ENCODE results near the gene FDX1.

DNA sequence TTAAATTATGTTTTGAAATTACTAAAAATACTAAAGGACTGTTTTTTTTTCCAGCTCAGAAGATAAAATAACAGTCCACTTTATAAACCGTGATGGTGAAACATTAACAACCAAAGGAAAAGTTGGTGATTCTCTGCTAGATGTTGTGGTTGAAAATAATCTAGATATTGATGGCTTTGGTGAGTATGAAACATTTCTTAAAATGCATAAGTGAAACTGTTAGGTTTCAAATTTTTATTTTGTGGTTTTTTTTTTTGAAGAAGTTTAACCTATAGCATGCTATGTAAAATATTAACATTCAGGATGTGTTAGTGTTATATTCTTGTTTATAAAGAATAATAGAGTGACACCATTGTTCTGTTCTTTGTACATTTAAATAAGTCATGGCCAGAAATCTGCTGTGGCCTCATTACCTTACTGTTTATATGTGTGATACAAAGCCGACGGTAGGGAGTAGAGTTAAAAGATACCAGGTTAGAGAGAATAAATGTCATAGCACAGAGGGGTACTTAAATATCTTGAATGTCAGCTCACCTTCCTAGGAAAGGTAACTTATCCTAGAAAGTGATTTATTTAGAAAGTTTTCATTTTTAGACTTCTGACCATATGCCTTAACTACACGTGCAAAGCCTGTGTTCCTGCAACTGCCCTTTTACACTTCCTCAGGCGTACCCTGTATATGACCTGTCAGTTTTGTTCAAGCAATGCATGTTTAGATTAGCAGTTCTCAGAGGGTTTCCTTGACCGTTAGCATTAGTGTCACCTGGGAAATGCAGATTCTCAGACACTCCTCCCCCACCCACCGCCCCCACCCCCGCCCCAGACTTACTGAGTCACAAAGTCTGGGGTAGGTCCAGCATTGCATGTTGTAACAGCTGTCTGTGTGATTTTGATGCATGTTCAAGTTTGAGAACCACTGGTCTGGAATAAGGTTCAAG is 6.3 kb downstream of the FDX1 start:
- TF ChIP-seq CREB3 (CRISPR knock-in tag; IDR thresholded peaks at IDR 0.05) (no peak), ZBTB20 (CRISPR knock-in tag; IDR thresholded peaks at IDR 0.05; ENCODE audit: borderline replicate concordance, low read depth) (no peak), ELF1 (CRISPR knock-in tag; IDR thresholded peaks at IDR 0.05) (no peak), POLR2A (IDR thresholded peaks at IDR 0.05; ENCODE audit: insufficient read depth in 1 of 2, low read depth in 2 of 2, low read length in 2 of 2) (no peak), MAFK (conservative IDR thresholded peaks at IDR 0.05 in 1 of 2, IDR thresholded peaks at IDR 0.05 in 1 of 2; ENCODE audit: low read length in 2 of 2) (no peak), USF2 (IDR thresholded peaks at IDR 0.05; ENCODE audit: low read depth, low read length) (no peak), USF2 (CRISPR knock-in tag; IDR thresholded peaks at IDR 0.05; ENCODE audit: borderline replicate concordance) (no peak), ZNF253 (CRISPR knock-in tag; IDR thresholded peaks at IDR 0.05; ENCODE audit: borderline replicate concordance) (no peak), SETDB1 (CRISPR knock-in tag; IDR thresholded peaks at IDR 0.05; ENCODE audit: borderline replicate concordance) (no peak), U2AF2 (IDR thresholded peaks at IDR 0.05; ENCODE audit: low read depth, low read length) (no peak), AFF4 (CRISPR knock-in tag; IDR thresholded peaks at IDR 0.05) (no peak), ZNF614 (CRISPR knock-in tag; IDR thresholded peaks at IDR 0.05; ENCODE audit: borderline replicate concordance) (no peak), ZNF558 (CRISPR knock-in tag; IDR thresholded peaks at IDR 0.05; ENCODE audit: borderline replicate concordance) (no peak)
- TF ChIP-seq, protein P1, sequence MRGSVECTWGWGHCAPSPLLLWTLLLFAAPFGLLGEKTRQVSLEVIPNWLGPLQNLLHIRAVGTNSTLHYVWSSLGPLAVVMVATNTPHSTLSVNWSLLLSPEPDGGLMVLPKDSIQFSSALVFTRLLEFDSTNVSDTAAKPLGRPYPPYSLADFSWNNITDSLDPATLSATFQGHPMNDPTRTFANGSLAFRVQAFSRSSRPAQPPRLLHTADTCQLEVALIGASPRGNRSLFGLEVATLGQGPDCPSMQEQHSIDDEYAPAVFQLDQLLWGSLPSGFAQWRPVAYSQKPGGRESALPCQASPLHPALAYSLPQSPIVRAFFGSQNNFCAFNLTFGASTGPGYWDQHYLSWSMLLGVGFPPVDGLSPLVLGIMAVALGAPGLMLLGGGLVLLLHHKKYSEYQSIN (CRISPR knock-in tag; IDR thresholded peaks at IDR 0.05; ENCODE audit: borderline replicate concordance) = no peak

Data from HepG2 (cell line).